K562 (cell line): ENCODE measurements around the gene ZNF106. TPM values are rescaled to one million over a fixed set of nuclear protein-coding genes. Genes with fewer than 3 reads are reported as not detected.
A peak's percentile ranks its signal among the peaks of the same experiment; 100 is the strongest.

Experiments used
- FOXJ3 ChIP-seq: sonication (generic); formaldehyde crosslinking; IDR thresholded peaks from 2 replicates; pipeline ENCODE4 v1.4.0; 2020; ENCODE audit warnings: mild to moderate bottlenecking, missing genetic modification reagents
- KDM2B ChIP-seq: fragments of 250-450 bp; sonication (Bioruptor Pico); IDR thresholded peaks from 2 replicates; pipeline ENCODE4 v1.8.0; 2021; ENCODE audit warnings: mild to moderate bottlenecking, moderate library complexity
- KLF10 ChIP-seq: fragments of 250-450 bp; sonication (Bioruptor Pico); IDR thresholded peaks from 2 replicates; pipeline ENCODE4 v1.6.1; 2021; ENCODE audit warnings: matching md5 sums
- MAFK ChIP-seq: IDR thresholded peaks from 2 replicates; pipeline ENCODE4 v1.6.1; 2011; ENCODE audit warnings: low read length, improper control_type of control experiment
- MBD1 ChIP-seq: fragments of 250-450 bp; sonication (Bioruptor Pico); IDR thresholded peaks from 2 replicates; pipeline ENCODE4 v1.8.0; 2022; ENCODE audit warnings: inconsistent platforms
- NEUROD1 ChIP-seq: fragments of 150-350 bp; IDR thresholded peaks from 2 replicates; pipeline ENCODE4 v1.6.1; 2014; ENCODE audit warnings: borderline replicate concordance, low read length, low read depth; ENCODE audit not compliant: partially characterized antibody
- SMAD3 ChIP-seq: fragments of 450-650 bp; formaldehyde crosslinking; conservative IDR thresholded peaks from 2 replicates; pipeline ENCODE4 v1.4.0; 2020; ENCODE audit warnings: mild to moderate bottlenecking
- TOE1 ChIP-seq, 2 experiments: fragments of 450-650 bp in 1 of 2; sonication (generic) in 1 of 2; formaldehyde crosslinking in 1 of 2; IDR thresholded peaks; 2 replicates each; pipeline versions ENCODE4 v1.7.1 to v1.8.0; 2016 to 2022; ENCODE audit warnings: borderline replicate concordance in 2 of 2, mild to moderate bottlenecking in 2 of 2, antibody characterized with exemption in 1 of 2, inconsistent platforms in 1 of 2, low read depth in 1 of 2, missing genetic modification reagents in 1 of 2, moderate library complexity in 1 of 2
- ZMIZ1 ChIP-seq, 2 experiments: fragments of 150-350 bp in 1 of 2; IDR thresholded peaks; 2 replicates each; pipeline ENCODE4 v1.6.1; 2012 to 2016; ENCODE audit warnings: low read depth in 2 of 2, low read length in 2 of 2, mild to moderate bottlenecking in 1 of 2, moderate library complexity in 1 of 2
- ZNF316 ChIP-seq: fragments of 450-650 bp; IDR thresholded peaks from 2 replicates; pipeline ENCODE4 v1.6.1; 2016
- ZNF408 ChIP-seq: fragments of 250-450 bp; sonication (Bioruptor Pico); IDR thresholded peaks from 2 replicates; pipeline ENCODE4 v1.4.0; 2020; ENCODE audit warnings: low read depth, mild to moderate bottlenecking, moderate library complexity
- polyA plus RNA-seq, 8 experiments: library from polyadenylated mRNA; depleted of rRNA in 4 of 8; stranded (reverse) in 5 of 8; unstranded in 3 of 8; fragments of >200 nt; fragmentation: Nextera tagmentation in 2 of 8; fragmentation: Illumina TruSeq in 1 of 8; extraction: Ambion mirVana in 2 of 8; extraction: Trizol in 1 of 8; gene quantifications; 2 replicates each; pipeline versions ENCODE4 v1.2.1 to v1.2.3, GENCODE V29; 2011 to 2014; ENCODE audit warnings: inconsistent platforms in 1 of 8, missing spikeins in 1 of 8
- total RNA-seq, 7 experiments: library from RNA; depleted of rRNA in 6 of 7; stranded (reverse); fragments of >200 nt in 6 of 7; fragmentation: Illumina TruSeq in 2 of 7; extraction: Trizol in 2 of 7; gene quantifications; 2 replicates each; pipeline versions ENCODE4 v1.2.1 to v1.2.3, GENCODE V29; 2011 to 2021; ENCODE audit warnings: low replicate concordance in 1 of 7
- TF ChIP-seq, protein P1 (sequence below): sonication (generic); formaldehyde crosslinking; IDR thresholded peaks from 2 replicates; pipeline ENCODE4 v1.8.1; 2023; ENCODE audit warnings: missing genetic modification reagents, mild to moderate bottlenecking, borderline replicate concordance
- TF ChIP-seq, protein P2 (sequence below): fragments of 450-650 bp; IDR thresholded peaks from 2 replicates; pipeline ENCODE4 v1.6.1; 2014; ENCODE audit warnings: low read depth, mild to moderate bottlenecking, moderate library complexity, borderline replicate concordance
- TF ChIP-seq, protein P3 (sequence below): fragments of 450-650 bp; formaldehyde crosslinking; IDR thresholded peaks from 2 replicates; pipeline ENCODE4 v1.4.0; 2020; ENCODE audit warnings: mild to moderate bottlenecking, moderate library complexity

The ZNF106 gene
- total and polyA plus RNA-seq, 9 of the 15 experiments (the other 6 are each of a cell fraction or from before 2014, with no cell fraction given) = 14.4 to 55.3 (median 33.7) TPM

DNA sequence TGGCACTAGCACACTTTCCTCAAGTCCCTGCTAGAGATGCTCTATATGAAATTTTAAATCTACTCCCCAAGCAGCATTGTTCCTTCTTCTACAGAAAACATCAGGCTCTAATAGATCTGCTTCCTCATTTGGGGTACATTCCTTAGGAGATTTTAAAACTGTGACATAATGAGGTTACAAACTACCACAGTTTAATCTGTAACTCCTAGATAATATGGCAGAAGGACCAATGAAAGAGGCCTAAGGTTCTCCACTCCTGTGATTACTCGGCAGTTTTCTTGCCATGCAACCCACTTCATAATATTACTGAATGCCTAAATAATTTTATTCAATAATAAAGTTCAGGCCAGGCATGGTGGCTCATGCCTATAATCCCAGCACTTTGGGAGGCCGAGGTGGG is 16.1 kb downstream of the ZNF106 start (continued):
- no peak for TF ChIP-seq ZMIZ1 (IDR thresholded peaks at IDR 0.05; ENCODE audit: low read depth in 2 of 2, low read length in 2 of 2)
- no peak for TF ChIP-seq FOXJ3 (CRISPR knock-in tag)
- TF ChIP-seq MAFK = peak; percentile 17; the same call in 1 of the 2 replicates
- TF ChIP-seq, protein P1, sequence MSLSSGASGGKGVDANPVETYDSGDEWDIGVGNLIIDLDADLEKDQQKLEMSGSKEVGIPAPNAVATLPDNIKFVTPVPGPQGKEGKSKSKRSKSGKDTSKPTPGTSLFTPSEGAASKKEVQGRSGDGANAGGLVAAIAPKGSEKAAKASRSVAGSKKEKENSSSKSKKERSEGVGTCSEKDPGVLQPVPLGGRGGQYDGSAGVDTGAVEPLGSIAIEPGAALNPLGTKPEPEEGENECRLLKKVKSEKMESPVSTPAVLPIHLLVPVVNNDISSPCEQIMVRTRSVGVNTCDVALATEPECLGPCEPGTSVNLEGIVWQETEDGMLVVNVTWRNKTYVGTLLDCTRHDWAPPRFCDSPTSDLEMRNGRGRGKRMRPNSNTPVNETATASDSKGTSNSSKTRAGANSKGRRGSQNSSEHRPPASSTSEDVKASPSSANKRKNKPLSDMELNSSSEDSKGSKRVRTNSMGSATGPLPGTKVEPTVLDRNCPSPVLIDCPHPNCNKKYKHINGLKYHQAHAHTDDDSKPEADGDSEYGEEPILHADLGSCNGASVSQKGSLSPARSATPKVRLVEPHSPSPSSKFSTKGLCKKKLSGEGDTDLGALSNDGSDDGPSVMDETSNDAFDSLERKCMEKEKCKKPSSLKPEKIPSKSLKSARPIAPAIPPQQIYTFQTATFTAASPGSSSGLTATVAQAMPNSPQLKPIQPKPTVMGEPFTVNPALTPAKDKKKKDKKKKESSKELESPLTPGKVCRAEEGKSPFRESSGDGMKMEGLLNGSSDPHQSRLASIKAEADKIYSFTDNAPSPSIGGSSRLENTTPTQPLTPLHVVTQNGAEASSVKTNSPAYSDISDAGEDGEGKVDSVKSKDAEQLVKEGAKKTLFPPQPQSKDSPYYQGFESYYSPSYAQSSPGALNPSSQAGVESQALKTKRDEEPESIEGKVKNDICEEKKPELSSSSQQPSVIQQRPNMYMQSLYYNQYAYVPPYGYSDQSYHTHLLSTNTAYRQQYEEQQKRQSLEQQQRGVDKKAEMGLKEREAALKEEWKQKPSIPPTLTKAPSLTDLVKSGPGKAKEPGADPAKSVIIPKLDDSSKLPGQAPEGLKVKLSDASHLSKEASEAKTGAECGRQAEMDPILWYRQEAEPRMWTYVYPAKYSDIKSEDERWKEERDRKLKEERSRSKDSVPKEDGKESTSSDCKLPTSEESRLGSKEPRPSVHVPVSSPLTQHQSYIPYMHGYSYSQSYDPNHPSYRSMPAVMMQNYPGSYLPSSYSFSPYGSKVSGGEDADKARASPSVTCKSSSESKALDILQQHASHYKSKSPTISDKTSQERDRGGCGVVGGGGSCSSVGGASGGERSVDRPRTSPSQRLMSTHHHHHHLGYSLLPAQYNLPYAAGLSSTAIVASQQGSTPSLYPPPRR (CRISPR knock-in tag) = no peak
- TF ChIP-seq KDM2B (CRISPR knock-in tag) = no peak
- no peak for TF ChIP-seq MBD1 (CRISPR knock-in tag)
- no peak for TF ChIP-seq KLF10
- TF ChIP-seq SMAD3 (CRISPR knock-in tag) = no peak
- TF ChIP-seq ZNF316 = peak; percentile 59
- TF ChIP-seq, protein P2, sequence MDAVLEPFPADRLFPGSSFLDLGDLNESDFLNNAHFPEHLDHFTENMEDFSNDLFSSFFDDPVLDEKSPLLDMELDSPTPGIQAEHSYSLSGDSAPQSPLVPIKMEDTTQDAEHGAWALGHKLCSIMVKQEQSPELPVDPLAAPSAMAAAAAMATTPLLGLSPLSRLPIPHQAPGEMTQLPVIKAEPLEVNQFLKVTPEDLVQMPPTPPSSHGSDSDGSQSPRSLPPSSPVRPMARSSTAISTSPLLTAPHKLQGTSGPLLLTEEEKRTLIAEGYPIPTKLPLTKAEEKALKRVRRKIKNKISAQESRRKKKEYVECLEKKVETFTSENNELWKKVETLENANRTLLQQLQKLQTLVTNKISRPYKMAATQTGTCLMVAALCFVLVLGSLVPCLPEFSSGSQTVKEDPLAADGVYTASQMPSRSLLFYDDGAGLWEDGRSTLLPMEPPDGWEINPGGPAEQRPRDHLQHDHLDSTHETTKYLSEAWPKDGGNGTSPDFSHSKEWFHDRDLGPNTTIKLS = no peak
- TF ChIP-seq ZNF408 (CRISPR knock-in tag) = no peak
- no peak for TF ChIP-seq NEUROD1
- TF ChIP-seq, protein P3, sequence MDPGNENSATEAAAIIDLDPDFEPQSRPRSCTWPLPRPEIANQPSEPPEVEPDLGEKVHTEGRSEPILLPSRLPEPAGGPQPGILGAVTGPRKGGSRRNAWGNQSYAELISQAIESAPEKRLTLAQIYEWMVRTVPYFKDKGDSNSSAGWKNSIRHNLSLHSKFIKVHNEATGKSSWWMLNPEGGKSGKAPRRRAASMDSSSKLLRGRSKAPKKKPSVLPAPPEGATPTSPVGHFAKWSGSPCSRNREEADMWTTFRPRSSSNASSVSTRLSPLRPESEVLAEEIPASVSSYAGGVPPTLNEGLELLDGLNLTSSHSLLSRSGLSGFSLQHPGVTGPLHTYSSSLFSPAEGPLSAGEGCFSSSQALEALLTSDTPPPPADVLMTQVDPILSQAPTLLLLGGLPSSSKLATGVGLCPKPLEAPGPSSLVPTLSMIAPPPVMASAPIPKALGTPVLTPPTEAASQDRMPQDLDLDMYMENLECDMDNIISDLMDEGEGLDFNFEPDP (CRISPR knock-in tag) = no peak
- TF ChIP-seq TOE1 (IDR thresholded peaks at IDR 0.05; ENCODE audit: borderline replicate concordance) = no peak
- no peak for TF ChIP-seq TOE1 (CRISPR knock-in tag; IDR thresholded peaks at IDR 0.05; ENCODE audit: borderline replicate concordance, low read depth)
